Measurements from ENCODE around the gene THSD4.

Gene THSD4

GRCh38 chr15:71129669-71130068 lies 14.4 kb downstream of the THSD4 start:
- Histone ChIP-seq H3K27ac (replicated peaks) (no peak overlapping the region), H3K4me3 (replicated peaks; ENCODE audit: insufficient read depth, low read length) (no peak overlapping the region), H3K27me3 (ENCODE audit: insufficient read depth, poor library complexity, severe bottlenecking) (no peaks in the 10 kb centered on the region)
- TF ChIP-seq, protein P1, sequence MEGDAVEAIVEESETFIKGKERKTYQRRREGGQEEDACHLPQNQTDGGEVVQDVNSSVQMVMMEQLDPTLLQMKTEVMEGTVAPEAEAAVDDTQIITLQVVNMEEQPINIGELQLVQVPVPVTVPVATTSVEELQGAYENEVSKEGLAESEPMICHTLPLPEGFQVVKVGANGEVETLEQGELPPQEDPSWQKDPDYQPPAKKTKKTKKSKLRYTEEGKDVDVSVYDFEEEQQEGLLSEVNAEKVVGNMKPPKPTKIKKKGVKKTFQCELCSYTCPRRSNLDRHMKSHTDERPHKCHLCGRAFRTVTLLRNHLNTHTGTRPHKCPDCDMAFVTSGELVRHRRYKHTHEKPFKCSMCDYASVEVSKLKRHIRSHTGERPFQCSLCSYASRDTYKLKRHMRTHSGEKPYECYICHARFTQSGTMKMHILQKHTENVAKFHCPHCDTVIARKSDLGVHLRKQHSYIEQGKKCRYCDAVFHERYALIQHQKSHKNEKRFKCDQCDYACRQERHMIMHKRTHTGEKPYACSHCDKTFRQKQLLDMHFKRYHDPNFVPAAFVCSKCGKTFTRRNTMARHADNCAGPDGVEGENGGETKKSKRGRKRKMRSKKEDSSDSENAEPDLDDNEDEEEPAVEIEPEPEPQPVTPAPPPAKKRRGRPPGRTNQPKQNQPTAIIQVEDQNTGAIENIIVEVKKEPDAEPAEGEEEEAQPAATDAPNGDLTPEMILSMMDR (IDR thresholded peaks at IDR 0.05; ENCODE audit: insufficient read depth, low read length) = no peak
- TF ChIP-seq, protein P2, sequence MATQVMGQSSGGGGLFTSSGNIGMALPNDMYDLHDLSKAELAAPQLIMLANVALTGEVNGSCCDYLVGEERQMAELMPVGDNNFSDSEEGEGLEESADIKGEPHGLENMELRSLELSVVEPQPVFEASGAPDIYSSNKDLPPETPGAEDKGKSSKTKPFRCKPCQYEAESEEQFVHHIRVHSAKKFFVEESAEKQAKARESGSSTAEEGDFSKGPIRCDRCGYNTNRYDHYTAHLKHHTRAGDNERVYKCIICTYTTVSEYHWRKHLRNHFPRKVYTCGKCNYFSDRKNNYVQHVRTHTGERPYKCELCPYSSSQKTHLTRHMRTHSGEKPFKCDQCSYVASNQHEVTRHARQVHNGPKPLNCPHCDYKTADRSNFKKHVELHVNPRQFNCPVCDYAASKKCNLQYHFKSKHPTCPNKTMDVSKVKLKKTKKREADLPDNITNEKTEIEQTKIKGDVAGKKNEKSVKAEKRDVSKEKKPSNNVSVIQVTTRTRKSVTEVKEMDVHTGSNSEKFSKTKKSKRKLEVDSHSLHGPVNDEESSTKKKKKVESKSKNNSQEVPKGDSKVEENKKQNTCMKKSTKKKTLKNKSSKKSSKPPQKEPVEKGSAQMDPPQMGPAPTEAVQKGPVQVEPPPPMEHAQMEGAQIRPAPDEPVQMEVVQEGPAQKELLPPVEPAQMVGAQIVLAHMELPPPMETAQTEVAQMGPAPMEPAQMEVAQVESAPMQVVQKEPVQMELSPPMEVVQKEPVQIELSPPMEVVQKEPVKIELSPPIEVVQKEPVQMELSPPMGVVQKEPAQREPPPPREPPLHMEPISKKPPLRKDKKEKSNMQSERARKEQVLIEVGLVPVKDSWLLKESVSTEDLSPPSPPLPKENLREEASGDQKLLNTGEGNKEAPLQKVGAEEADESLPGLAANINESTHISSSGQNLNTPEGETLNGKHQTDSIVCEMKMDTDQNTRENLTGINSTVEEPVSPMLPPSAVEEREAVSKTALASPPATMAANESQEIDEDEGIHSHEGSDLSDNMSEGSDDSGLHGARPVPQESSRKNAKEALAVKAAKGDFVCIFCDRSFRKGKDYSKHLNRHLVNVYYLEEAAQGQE (IDR thresholded peaks at IDR 0.05; ENCODE audit: insufficient replicate concordance, low read depth) = no peak
- no peak for TF ChIP-seq POLR2AphosphoS5 (IDR thresholded peaks at IDR 0.05; ENCODE audit: low read depth)
- TF ChIP-seq SPI1 (IDR thresholded peaks at IDR 0.05; ENCODE audit: borderline replicate concordance, low read depth) = no peak
- TF ChIP-seq GABPA (IDR thresholded peaks at IDR 0.05; ENCODE audit: low read depth) = no peak
- DNase-seq (ENCODE audit: low read depth in 1 of 2, low spot score in 1 of 2) = no peak

DNA sequence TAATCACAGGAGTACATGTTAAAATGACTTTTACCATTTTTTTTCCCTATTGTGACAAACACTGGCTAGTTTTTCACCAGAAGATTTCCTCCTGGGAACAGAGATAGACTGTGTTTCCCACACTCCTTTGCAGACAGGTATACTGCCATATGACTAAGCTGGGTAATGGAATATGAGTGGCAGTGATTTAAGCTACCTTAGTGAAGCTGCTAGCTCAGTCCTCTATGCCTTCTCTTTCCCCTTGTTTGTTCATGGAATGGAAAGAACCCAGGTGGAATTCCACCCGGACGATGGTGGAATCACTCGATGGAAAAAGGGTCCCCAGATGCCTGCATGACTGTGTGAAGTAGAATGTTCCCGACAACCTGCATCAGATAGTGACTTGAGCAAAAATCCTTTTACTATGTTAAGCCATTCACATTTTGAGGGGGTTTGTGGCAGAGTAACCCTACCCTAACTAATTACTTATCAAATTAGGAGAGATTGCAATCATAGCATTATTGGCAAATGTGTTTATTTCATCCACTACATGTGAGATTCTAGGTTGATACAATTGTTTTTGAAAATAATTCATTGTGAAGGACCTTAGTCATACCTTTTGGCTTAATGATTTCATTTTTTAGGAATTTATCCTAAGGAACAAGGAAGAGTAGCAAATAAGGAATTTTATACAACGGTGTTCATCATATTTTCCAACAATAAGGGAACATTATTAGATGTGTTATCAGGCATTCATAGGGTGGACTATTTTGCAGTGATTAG lies 16.5 kb downstream of the THSD4 start:
- no peak overlapping the region for H3K4me3 ChIP-seq (replicated peaks; ENCODE audit: insufficient read depth, low read length)
- no peak overlapping the region for H3K27ac ChIP-seq (replicated peaks)
- no peak for DNase-seq (ENCODE audit: low read depth in 1 of 2, low spot score in 1 of 2)
- no peak for TF ChIP-seq GABPA (IDR thresholded peaks at IDR 0.05; ENCODE audit: low read depth)
- H3K27me3 ChIP-seq (ENCODE audit: insufficient read depth, poor library complexity, severe bottlenecking) = no peaks in the 10 kb centered on the region

DNA sequence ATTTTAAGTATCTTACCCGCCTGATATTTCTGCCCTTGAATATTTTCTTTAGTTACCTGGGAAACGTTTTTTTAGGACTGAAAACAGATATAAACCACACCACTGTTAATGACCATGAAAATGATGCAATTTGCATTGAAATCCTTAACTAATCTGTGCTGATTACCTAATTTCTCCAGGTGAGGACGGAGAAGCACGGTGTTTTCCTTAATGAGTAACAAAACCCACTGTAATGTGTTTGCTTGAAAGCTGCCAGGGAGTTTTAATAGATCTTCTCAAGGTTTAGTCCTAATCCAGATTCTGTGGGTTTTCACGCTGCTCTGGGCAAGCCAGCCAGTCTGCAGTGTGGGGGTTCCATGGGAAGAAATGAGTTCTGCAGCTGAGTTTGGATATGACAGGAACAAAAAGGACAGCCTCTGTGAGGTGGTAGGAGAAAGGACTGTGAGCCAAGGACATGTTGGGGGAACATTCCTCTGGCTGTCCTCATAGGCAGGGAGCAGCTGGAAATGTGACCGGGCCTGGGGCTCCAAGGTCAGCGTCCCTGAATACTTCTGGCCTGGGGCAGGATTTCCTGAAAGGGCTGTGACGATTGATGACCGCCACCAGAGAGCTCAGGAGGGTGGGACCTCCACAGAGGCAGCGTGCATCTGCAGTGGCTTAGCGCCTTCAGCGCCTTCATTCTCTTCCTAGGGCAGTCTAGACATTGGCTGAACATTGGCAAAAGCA lies 18.6 kb downstream of the THSD4 start:
- no peak overlapping the region for H3K4me3 ChIP-seq (replicated peaks; ENCODE audit: insufficient read depth, low read length)
- TF ChIP-seq, protein P1 (IDR thresholded peaks at IDR 0.05; ENCODE audit: insufficient read depth, low read length) = no peak
- TF ChIP-seq SPI1 (IDR thresholded peaks at IDR 0.05; ENCODE audit: borderline replicate concordance, low read depth) = no peak
- TF ChIP-seq GABPA (IDR thresholded peaks at IDR 0.05; ENCODE audit: low read depth) = no peak
- TF ChIP-seq, protein P2 (IDR thresholded peaks at IDR 0.05; ENCODE audit: insufficient replicate concordance, low read depth) = no peak
- no peak for TF ChIP-seq POLR2AphosphoS5 (IDR thresholded peaks at IDR 0.05; ENCODE audit: low read depth)
- no peak for DNase-seq (ENCODE audit: low read depth in 1 of 2, low spot score in 1 of 2)

DNA sequence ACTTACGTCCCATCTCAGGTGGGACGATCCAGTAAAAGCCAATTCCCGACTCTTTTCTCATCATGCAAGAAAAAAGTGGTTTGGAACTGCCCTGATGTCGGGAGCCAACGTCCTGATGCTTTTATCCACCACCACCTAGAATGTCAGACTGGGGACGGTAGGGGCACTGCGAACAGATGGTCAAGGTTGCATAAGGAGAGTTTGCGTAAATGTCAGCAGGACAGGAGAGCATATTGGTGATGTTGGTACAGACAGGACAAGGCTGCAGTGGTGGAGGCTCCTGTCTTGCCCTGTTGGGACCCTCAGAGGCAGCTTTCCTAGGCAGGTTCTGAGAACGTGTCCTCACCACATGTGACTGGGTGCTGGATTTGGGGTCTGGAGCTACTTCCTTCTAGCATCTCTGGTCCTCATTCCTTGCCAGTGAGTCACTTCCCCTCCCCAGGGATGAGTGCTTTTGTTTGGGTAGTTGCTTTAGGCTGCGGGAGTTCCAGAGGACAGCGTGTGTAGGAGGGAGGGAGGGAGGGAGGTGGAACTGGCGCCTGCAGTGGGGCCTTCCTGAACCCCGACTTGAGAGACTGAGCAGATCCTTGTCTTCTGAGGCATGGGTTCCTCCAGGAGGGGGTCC lies 21.0 kb downstream of the THSD4 start:
- no peak for DNase-seq (ENCODE audit: low read depth in 1 of 2, low spot score in 1 of 2)
- TF ChIP-seq POLR2AphosphoS5 (IDR thresholded peaks at IDR 0.05; ENCODE audit: low read depth) (no peak), GABPA (IDR thresholded peaks at IDR 0.05; ENCODE audit: low read depth) (no peak), SPI1 (IDR thresholded peaks at IDR 0.05; ENCODE audit: borderline replicate concordance, low read depth) (no peak)
- Histone ChIP-seq H3K27ac (replicated peaks) (no peak overlapping the region), H3K4me3 (replicated peaks; ENCODE audit: insufficient read depth, low read length) (no peak overlapping the region), H3K27me3 (ENCODE audit: insufficient read depth, poor library complexity, severe bottlenecking) (no peaks in the 10 kb centered on the region)

More for the DNA sequence above, 18.6 kb downstream of the THSD4 start:
- no peak overlapping the region for H3K27ac ChIP-seq (replicated peaks)
- H3K27me3 ChIP-seq (ENCODE audit: insufficient read depth, poor library complexity, severe bottlenecking) = no peaks in the 10 kb centered on the region

Data from HL-60 (cell line).